Glutamatergic neuron (in vitro differentiated cells): Measurements from ENCODE around the gene C8G. TPM values are rescaled to one million over a fixed set of nuclear protein-coding genes. Genes with fewer than 3 reads are reported as not detected.

Experiments used
- DNase-seq: peaks from one replicate; pipeline ENCODE4 v3.0.0; 2022
- H3K27ac Mint-ChIP-seq: one replicate; pipeline ENCODE4 v1.8.0; 2020; ENCODE audit warnings: mild to moderate bottlenecking, mixed read lengths, inconsistent platforms; ENCODE audit not compliant: unreplicated experiment
- H3K27me3 Mint-ChIP-seq: one replicate; pipeline ENCODE4 v1.8.0; 2020; ENCODE audit warnings: mild to moderate bottlenecking, moderate library complexity, mixed read lengths, inconsistent platforms; ENCODE audit not compliant: unreplicated experiment
- H3K36me3 Mint-ChIP-seq: one replicate; pipeline ENCODE4 v1.8.0; 2020; ENCODE audit warnings: mild to moderate bottlenecking, mixed read lengths, inconsistent platforms; ENCODE audit not compliant: unreplicated experiment
- H3K4me1 Mint-ChIP-seq: one replicate; pipeline ENCODE4 v1.8.0; 2020; ENCODE audit warnings: mild to moderate bottlenecking, low read depth, mixed read lengths, inconsistent platforms; ENCODE audit not compliant: unreplicated experiment
- H3K4me3 Mint-ChIP-seq: one replicate; pipeline ENCODE4 v1.8.0; 2020; ENCODE audit warnings: mild to moderate bottlenecking, mixed read lengths, inconsistent platforms; ENCODE audit not compliant: unreplicated experiment
- H3K9me3 Mint-ChIP-seq: one replicate; pipeline ENCODE4 v1.8.0; 2020; ENCODE audit warnings: mild to moderate bottlenecking, moderate library complexity, mixed read lengths, inconsistent platforms; ENCODE audit not compliant: unreplicated experiment
- total RNA-seq: library from RNA; stranded (reverse); fragmentation: NEBNext Ultra II Directional; extraction: Animal tissue kit (Norgen Biotek cat#: 25700); gene quantifications from one replicate; pipeline ENCODE4 v1.2.1, GENCODE V29; 2021; ENCODE audit not compliant: unreplicated experiment
- TF ChIP-seq, protein P1 (sequence below): fragments of 200-600 bp; sonication (generic); IDR thresholded peaks from one replicate; pipeline ENCODE4 v1.5.0; 2021; ENCODE audit not compliant: partially characterized antibody, unreplicated experiment

The C8G gene
- total RNA-seq, 1 donor from 2014 or later: 14.5 TPM

- no peak for DNase-seq
- TF ChIP-seq, protein P1, sequence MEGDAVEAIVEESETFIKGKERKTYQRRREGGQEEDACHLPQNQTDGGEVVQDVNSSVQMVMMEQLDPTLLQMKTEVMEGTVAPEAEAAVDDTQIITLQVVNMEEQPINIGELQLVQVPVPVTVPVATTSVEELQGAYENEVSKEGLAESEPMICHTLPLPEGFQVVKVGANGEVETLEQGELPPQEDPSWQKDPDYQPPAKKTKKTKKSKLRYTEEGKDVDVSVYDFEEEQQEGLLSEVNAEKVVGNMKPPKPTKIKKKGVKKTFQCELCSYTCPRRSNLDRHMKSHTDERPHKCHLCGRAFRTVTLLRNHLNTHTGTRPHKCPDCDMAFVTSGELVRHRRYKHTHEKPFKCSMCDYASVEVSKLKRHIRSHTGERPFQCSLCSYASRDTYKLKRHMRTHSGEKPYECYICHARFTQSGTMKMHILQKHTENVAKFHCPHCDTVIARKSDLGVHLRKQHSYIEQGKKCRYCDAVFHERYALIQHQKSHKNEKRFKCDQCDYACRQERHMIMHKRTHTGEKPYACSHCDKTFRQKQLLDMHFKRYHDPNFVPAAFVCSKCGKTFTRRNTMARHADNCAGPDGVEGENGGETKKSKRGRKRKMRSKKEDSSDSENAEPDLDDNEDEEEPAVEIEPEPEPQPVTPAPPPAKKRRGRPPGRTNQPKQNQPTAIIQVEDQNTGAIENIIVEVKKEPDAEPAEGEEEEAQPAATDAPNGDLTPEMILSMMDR: no peak
- no peak overlapping the region for H3K4me3 Mint-ChIP-seq
- H3K36me3 Mint-ChIP-seq: no peaks in the 10 kb centered on the region
- peaks cover 5% of the 10 kb centered on the region for H3K27me3 Mint-ChIP-seq
- peaks cover 4% of the 10 kb centered on the region for H3K9me3 Mint-ChIP-seq
- H3K27ac Mint-ChIP-seq: no peak overlapping the region
- H3K4me1 Mint-ChIP-seq: peaks cover 2% of the 10 kb centered on the region
Observed at GRCh38 chr9:136944212-136944518, 878 bp upstream of the C8G start.

DNA sequence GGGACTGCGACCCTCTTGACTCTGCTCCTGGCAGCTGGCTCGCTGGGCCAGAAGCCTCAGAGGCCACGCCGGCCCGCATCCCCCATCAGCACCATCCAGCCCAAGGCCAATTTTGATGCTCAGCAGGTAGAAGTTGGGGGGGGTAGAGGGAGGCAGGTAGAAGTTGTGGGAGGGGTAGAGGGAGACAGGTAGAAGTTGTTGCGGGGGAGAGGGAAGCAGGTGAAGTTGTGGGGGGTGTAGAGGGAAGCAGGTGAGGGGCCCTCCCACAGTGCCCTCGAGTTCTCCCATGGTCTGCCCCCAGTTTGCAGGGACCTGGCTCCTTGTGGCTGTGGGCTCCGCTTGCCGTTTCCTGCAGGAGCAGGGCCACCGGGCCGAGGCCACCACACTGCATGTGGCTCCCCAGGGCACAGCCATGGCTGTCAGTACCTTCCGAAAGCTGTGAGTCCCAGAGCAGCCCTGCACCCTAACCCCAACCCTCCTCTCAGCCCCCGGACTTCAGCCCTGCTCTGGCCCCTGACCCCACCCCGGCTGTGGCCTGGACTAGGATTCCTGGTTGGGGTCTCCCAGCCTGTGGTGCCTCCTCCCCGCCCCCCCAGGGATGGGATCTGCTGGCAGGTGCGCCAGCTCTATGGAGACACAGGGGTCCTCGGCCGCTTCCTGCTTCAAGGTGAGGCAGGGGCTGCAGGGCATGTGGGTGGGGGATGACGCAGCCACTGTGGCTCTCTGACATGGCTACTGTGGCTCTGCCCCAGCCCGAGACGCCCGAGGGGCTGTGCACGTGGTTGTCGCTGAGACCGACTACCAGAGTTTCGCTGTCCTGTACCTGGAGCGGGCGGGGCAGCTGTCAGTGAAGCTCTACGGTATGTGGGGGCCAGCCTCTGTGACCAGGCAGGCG lies 537 bp downstream of the C8G start:
- Mint-ChIP-seq H3K27me3 (peaks cover 5% of the 10 kb centered on the region), H3K27ac (no peak overlapping the region), H3K9me3 (peaks cover 4% of the 10 kb centered on the region), H3K36me3 (no peaks in the 10 kb centered on the region), H3K4me3 (no peak overlapping the region), H3K4me1 (peaks cover 2% of the 10 kb centered on the region)
- TF ChIP-seq, protein P1: no peak
- DNase-seq: peak; percentile 20

DNA sequence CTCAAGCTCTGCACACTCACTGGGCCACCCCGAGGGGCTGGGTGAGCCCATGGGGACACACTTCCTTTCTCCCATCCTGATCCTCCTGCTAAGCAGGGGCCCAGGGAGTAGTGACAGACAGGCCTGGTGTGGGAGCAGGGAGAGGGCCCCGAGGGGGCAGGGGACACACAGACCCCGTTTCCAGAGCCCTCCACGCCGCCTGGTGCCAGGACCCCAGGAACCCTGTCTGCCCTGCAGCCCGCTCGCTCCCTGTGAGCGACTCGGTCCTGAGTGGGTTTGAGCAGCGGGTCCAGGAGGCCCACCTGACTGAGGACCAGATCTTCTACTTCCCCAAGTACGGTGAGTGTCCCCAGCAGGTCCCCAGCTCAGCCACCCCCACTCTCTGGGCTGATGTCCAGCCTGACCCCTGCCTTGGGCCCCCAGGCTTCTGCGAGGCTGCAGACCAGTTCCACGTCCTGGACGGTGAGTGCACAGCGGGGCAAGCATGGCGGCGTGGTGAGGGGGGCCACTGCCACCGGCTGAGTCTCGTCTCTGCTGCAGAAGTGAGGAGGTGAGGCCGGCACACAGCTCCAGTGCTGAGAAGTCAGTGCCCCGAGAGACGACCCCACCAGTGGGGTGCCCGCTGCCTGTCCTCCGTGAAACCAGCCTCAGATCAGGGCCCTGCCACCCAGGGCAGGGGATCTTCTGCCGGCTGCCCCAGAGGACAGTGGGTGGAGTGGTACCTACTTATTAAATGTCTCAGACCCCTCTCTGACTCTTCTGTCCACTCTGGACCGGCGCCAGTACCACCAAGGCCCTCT lies 1.4 kb downstream of the C8G start:
- peak; percentile 28 for DNase-seq
- Mint-ChIP-seq H3K27me3 (peaks cover 5% of the 10 kb centered on the region), H3K4me1 (peaks cover 2% of the 10 kb centered on the region), H3K27ac (no peak overlapping the region), H3K36me3 (no peaks in the 10 kb centered on the region), H3K9me3 (peaks cover 4% of the 10 kb centered on the region), H3K4me3 (no peak overlapping the region)
- TF ChIP-seq, protein P1: no peak

- Mint-ChIP-seq H3K9me3 (peaks cover 4% of the 10 kb centered on the region), H3K27me3 (peaks cover 5% of the 10 kb centered on the region), H3K4me3 (no peak overlapping the region), H3K36me3 (no peaks in the 10 kb centered on the region), H3K27ac (peak overlapping the region; percentile 72), H3K4me1 (peaks cover 2% of the 10 kb centered on the region)
- TF ChIP-seq, protein P1: no peak
- peak; percentile 15 for DNase-seq
Observed at GRCh38 chr9:136947028-136947891, 2.2 kb downstream of the C8G start.
